Prostate gland (tissue), 2 donors: ENCODE measurements around the gene RNF217.

Experiments
- CTCF ChIP-seq, 4 experiments: fragments of 200-600 bp in 2 of 4; fragments of 450-650 bp in 2 of 4; sonication (generic) in 2 of 4; IDR thresholded peaks; 1 replicate in 3 of 4; 2 replicates in 1 of 4; pipeline ENCODE4 v1.5.1; 2016 to 2019; ENCODE audit warnings: antibody characterized with exemption in 4 of 4, mild to moderate bottlenecking in 2 of 4, moderate library complexity in 2 of 4
- POLR2A ChIP-seq: fragments of 450-650 bp; IDR thresholded peaks from one replicate; pipeline ENCODE4 v1.6.1; 2016; ENCODE audit warnings: antibody characterized with exemption, mild to moderate bottlenecking

DNA sequence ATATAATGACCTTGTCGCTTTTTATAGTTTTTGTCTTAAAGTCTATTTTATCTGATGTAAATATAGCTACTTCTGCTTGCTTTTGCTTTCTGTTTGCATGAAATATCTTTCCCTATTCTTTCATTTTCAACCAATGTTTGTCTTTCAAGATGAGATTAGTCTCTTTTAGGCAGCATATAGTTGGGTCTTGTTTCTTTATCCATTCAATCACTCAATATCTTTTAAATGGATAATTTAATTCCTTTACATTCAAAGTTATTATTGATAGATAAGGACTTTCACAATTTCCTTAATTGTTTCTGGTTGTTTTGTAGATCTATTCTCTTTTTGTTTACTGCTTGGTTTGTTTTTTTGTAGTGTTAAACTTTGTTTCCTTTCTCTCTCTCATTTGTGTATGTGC lies 147.8 kb downstream of the RNF217 start:
- TF ChIP-seq POLR2A: no peak
- no peak for TF ChIP-seq CTCF (IDR thresholded peaks at IDR 0.05)
